Mesodermal cell (in vitro differentiated cells): ENCODE results near the gene FBXO17.

Experiments
- H3K27ac ChIP-seq: 2 replicates; pipeline ENCODE4 v1.7.0; 2013; ENCODE audit warnings: mild to moderate bottlenecking, low read depth, low read length, moderate library complexity; ENCODE audit not compliant: severe bottlenecking
- H3K36me3 ChIP-seq: 2 replicates; pipeline ENCODE4 v1.7.1; 2013; ENCODE audit warnings: mild to moderate bottlenecking, low read length, moderate library complexity; ENCODE audit not compliant: control insufficient read depth, insufficient read depth
- H3K4me1 ChIP-seq: one replicate; pipeline ENCODE4 v1.7.1; 2013; ENCODE audit warnings: mild to moderate bottlenecking, low read length; ENCODE audit not compliant: insufficient read depth, control insufficient read depth, poor library complexity, severe bottlenecking
- H3K4me3 ChIP-seq: 2 replicates; pipeline ENCODE4 v1.7.0; 2013; ENCODE audit warnings: low read length, control low read depth, mild to moderate bottlenecking; ENCODE audit not compliant: insufficient read depth, poor library complexity, severe bottlenecking; ENCODE audit errors: extremely low read depth
- H3K9me3 ChIP-seq: 2 replicates; pipeline ENCODE4 v1.7.1; 2013; ENCODE audit warnings: mild to moderate bottlenecking, low read length, moderate library complexity; ENCODE audit not compliant: control insufficient read depth
- WGBS, 2 experiments: methylation state at CpG; one replicate each; pipeline ENCODE4 v1.1.5; 2013; ENCODE audit warnings: missing lambda C conversion rate in 2 of 2; ENCODE audit not compliant: insufficient coverage in 2 of 2; 5-methylcytosine and 5-hydroxymethylcytosine counted together

FBXO17 gene

GRCh38 chr19:38915329-38916321 is 59.9 kb downstream of the FBXO17 start:
- Histone ChIP-seq H3K36me3 (no peaks in the 10 kb centered on the region), H3K9me3 (no peaks in the 10 kb centered on the region), H3K4me1 (no peaks in the 10 kb centered on the region), H3K4me3 (no peak overlapping the region), H3K27ac (no peak overlapping the region)
- WGBS, 2 experiments: 94 to 96% methylated on average over 35 to 43 of the region's 44 CpGs

DNA sequence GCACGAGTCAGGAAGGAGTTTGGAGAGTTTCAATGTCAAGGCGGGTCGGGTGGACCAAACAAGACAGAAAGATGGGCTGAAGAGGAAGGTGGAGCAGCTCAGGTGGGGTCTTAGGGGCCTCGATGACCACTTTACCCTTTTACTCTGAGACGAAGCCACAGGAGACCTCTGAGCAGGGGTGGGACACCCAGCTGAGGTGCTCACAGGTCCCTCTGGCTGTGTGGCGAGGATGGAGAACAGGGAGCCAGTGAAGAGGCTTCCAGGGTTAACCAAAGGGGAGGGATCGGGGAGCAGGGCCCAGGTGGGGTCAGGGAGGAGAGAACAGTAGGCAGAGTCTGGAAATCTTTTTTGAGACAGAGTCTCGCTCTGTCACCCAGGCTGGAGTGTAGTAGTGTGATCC is 61.6 kb downstream of the FBXO17 start:
- H3K36me3 ChIP-seq: no peaks in the 10 kb centered on the region
- no peaks in the 10 kb centered on the region for H3K4me1 ChIP-seq
- no peak overlapping the region for H3K27ac ChIP-seq
- 87 to 96% methylated on average over 7 to 8 of the region's 8 CpGs for WGBS, 2 experiments
- no peaks in the 10 kb centered on the region for H3K9me3 ChIP-seq
- H3K4me3 ChIP-seq: no peak overlapping the region

- WGBS, 2 experiments: 87 to 93% methylated on average over 9 to 12 of the region's 12 CpGs
- Histone ChIP-seq H3K9me3 (no peaks in the 10 kb centered on the region), H3K4me1 (no peaks in the 10 kb centered on the region), H3K4me3 (no peak overlapping the region), H3K27ac (no peak overlapping the region), H3K36me3 (peaks cover under 1% of the 10 kb centered on the region)
Observed at GRCh38 chr19:38912600-38913514, 62.7 kb downstream of the FBXO17 start.

- H3K9me3 ChIP-seq: no peaks in the 10 kb centered on the region
Observed at GRCh38 chr19:38911388-38912001, 64.0 kb downstream of the FBXO17 start.

DNA sequence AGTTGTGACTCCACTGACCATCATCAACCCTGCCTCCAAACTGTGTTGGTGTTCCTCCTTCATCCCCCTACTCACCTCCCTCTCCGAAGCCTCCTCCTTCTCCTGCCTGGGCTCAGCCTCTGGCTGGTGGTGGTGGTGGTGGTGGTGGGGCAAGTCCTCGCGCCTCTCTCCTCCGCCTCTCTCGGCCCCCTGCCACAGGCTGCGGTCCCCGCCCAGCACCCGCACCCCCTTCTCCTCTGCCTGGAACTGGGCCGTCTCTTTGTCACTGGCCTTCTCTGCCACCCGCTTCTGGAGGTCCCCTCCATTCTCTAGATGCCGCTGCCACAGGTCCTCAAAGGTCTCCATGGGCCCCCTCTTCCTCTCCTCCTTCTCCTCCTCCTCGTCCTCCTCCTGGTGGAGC is 65.1 kb downstream of the FBXO17 start:
- peaks cover 22% of the 10 kb centered on the region for H3K36me3 ChIP-seq
- no peaks in the 10 kb centered on the region for H3K9me3 ChIP-seq
- no peak overlapping the region for H3K4me3 ChIP-seq
- no peaks in the 10 kb centered on the region for H3K4me1 ChIP-seq
- no peak overlapping the region for H3K27ac ChIP-seq
- WGBS, 2 experiments: 95 to 99% methylated on average over 3 to 7 of the region's 12 CpGs

More at GRCh38 chr19:38911388-38912001, 64.0 kb downstream of the FBXO17 start:
- no peaks in the 10 kb centered on the region for H3K4me1 ChIP-seq
- WGBS, 2 experiments: 95 to 98% methylated on average over 4 to 7 of the region's 16 CpGs
- H3K36me3 ChIP-seq: peaks cover 14% of the 10 kb centered on the region
- no peak overlapping the region for H3K27ac ChIP-seq
- H3K4me3 ChIP-seq: no peak overlapping the region

DNA sequence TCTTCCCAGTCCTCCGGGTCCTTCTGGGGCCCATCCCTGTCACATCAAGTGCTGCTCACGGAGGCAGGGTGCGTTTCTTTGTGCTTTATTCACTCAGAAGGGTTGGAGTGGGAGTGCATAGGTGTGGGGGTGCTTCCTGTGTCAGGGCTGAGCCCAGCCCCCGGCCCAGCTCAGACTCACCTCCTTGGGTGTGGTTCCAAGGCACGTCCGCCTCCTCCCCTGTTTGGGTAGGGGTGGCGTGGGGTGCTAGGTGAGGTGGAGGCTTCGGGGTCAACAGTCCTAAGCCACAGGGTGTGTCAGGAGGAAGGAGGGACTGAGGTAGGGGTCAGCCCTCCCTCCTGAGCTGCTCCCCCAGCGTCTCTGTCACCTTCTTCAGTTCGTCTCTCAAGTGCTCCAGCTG is 66.6 kb downstream of the FBXO17 start:
- WGBS, 2 experiments: 81 to 92% methylated on average over 3 to 7 of the region's 10 CpGs
- Histone ChIP-seq H3K9me3 (no peaks in the 10 kb centered on the region), H3K4me1 (no peaks in the 10 kb centered on the region), H3K4me3 (no peak overlapping the region), H3K27ac (no peak overlapping the region), H3K36me3 (peaks cover 22% of the 10 kb centered on the region)

GRCh38 chr19:38907670-38908069 is 67.9 kb downstream of the FBXO17 start:
- Histone ChIP-seq H3K4me3 (no peak overlapping the region), H3K4me1 (no peaks in the 10 kb centered on the region), H3K9me3 (no peaks in the 10 kb centered on the region), H3K27ac (no peak overlapping the region), H3K36me3 (peaks cover 22% of the 10 kb centered on the region)
- WGBS, 2 experiments: 97 to 100% methylated on average over 12 of the region's 12 CpGs

GRCh38 chr19:38907227-38907626 is 68.3 kb downstream of the FBXO17 start:
- H3K4me1 ChIP-seq: no peaks in the 10 kb centered on the region
- H3K27ac ChIP-seq: no peak overlapping the region
- H3K36me3 ChIP-seq: peaks cover 22% of the 10 kb centered on the region
- H3K9me3 ChIP-seq: no peaks in the 10 kb centered on the region
- H3K4me3 ChIP-seq: no peak overlapping the region
- WGBS, 2 experiments: 96% methylated on average over 27 to 29 of the region's 29 CpGs

DNA sequence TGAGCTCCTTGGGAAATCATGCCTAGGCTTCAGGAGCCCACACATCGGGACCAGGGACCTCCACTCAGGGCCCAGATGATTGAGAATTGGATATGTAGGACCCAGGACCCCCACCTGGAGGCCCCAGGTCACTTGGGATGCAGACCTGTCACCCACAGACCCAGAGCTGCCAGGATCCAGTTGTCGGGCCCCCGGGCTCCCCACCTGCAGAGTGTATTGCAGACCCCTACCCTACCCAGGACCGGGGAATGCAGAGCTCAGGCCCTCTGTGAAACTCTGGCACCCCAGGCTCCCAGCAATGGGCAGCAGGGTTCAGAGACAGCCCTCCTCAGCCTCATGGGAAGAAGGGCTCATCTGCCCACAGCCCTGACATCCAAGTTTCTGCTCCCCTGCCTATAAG is 69.9 kb downstream of the FBXO17 start:
- Histone ChIP-seq H3K27ac (no peak overlapping the region), H3K4me3 (no peak overlapping the region), H3K4me1 (peaks cover 11% of the 10 kb centered on the region), H3K9me3 (peaks cover 4% of the 10 kb centered on the region), H3K36me3 (peaks cover 22% of the 10 kb centered on the region)
- WGBS, 2 experiments: 87 to 100% methylated on average over 4 of the region's 4 CpGs
